Activated T-helper 9 cell treated with anti-CD3 and anti-CD28 coated beads, Interleukin-2, amount 50 U/mL, for 16 hours (primary cell): ENCODE results near the gene ATP1A1.

Source experiments
- DNase-seq: peaks from one replicate; pipeline ENCODE4 v3.0.0-alpha.2; 2020; ENCODE audit warnings: low read depth

The ATP1A1 gene

GRCh38 chr1:116372651-116373430 lies at the start of gene ATP1A1:
Gene ATP1A1 (plus strand): TSS chr1:116373244. CDS start chr1:116373512, 268 bp downstream.
- DNase-seq, result peak; percentile 97

- no peak for DNase-seq
These were observed 49.6 kb upstream of the ATP1A1 start for GRCh38 chr1:116323491-116323890.

GRCh38 chr1:116324411-116324810 lies 48.6 kb upstream of the ATP1A1 start:
- no peak for DNase-seq

- DNase-seq, result no peak
These were observed 47.9 kb upstream of the ATP1A1 start for GRCh38 chr1:116325104-116325503.

- DNase-seq, result no peak
These were observed 47.1 kb upstream of the ATP1A1 start for GRCh38 chr1:116325922-116326321.

- no peak for DNase-seq
These were observed 46.6 kb upstream of the ATP1A1 start for GRCh38 chr1:116326486-116326885.

- DNase-seq, result no peak
These were observed 44.4 kb upstream of the ATP1A1 start for GRCh38 chr1:116328671-116329070.

- DNase-seq, result no peak
These were observed 43.3 kb upstream of the ATP1A1 start for GRCh38 chr1:116329524-116330341.

- no peak for DNase-seq
These were observed 42.7 kb upstream of the ATP1A1 start for GRCh38 chr1:116330342-116330652.

GRCh38 chr1:116330846-116331245 lies 42.2 kb upstream of the ATP1A1 start:
- DNase-seq, result no peak

GRCh38 chr1:116331523-116331922 lies 41.5 kb upstream of the ATP1A1 start:
- no peak for DNase-seq

- no peak for DNase-seq
These were observed 40.6 kb upstream of the ATP1A1 start for GRCh38 chr1:116332451-116332850.

GRCh38 chr1:116333171-116334014 lies 39.7 kb upstream of the ATP1A1 start:
- DNase-seq, result no peak

- no peak for DNase-seq
These were observed 39.0 kb upstream of the ATP1A1 start for GRCh38 chr1:116334015-116334547.

- DNase-seq, result no peak
These were observed 38.0 kb upstream of the ATP1A1 start for GRCh38 chr1:116334868-116335635.

GRCh38 chr1:116335850-116336624 lies 37.0 kb upstream of the ATP1A1 start:
- DNase-seq, result no peak

GRCh38 chr1:116337398-116337797 lies 35.6 kb upstream of the ATP1A1 start:
- DNase-seq, result no peak

GRCh38 chr1:116338400-116338799 lies 34.6 kb upstream of the ATP1A1 start:
- DNase-seq, result no peak

- no peak for DNase-seq
These were observed 32.4 kb upstream of the ATP1A1 start for GRCh38 chr1:116340506-116341231.

- no peak for DNase-seq
These were observed 30.0 kb upstream of the ATP1A1 start for GRCh38 chr1:116343019-116343418.
